ENCODE data around the gene PDXDC1.
A peak's percentile ranks its signal among the peaks of the same experiment; 100 is the strongest.
"Not testable (repeated sequence)": the region's sequence is repeated elsewhere in the genome, so short reads cannot be mapped to it uniquely, and the experiment has no call there.

Gene PDXDC1

DNA sequence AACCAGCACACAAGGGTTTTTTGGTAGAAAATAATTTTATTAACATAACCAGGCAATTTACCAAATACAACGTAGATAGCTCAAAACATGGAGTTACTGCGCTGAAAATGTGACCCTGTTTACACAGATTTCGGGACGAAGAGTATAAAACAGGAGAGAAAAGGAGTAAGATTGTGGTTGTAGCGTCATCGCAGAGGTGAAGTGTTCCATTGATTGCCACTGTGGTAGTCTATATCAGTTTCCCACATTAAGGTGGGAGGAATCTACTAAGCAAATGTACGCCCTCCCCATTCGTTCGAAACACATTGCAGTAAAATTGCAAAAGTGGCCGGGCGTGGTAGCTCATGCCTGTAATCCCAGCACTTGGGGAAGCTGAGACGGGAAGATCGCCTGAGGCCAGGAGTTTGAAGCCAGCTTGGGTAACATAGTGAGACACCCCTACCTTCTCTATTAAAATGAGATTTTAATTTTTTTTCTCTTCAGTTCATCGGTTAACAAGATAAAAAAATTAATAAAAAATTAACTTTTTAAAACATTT is 972 bp upstream of the PDXDC1 start:
- not testable (repeated sequence) for H3K36me3 ChIP-seq (ENCODE audit: control insufficient read depth in 2 of 2, insufficient read depth in 2 of 2, low read length in 2 of 2); H3K9me3 ChIP-seq (ENCODE audit: control insufficient read depth in 2 of 2, low read length in 2 of 2); H3K27ac ChIP-seq (ENCODE audit: low read depth in 2 of 2, low read length in 2 of 2); H3K27me3 ChIP-seq (ENCODE audit: control insufficient read depth in 2 of 2, insufficient read depth in 2 of 2, low read length in 2 of 2)
- H3K4me1 ChIP-seq (ENCODE audit: control insufficient read depth in 2 of 2, insufficient read depth in 2 of 2, low read length in 2 of 2), result peaks cover 16 to 18% of the 10 kb centered on the region in 2 donors
- H3K9ac ChIP-seq (ENCODE audit: low read depth in 1 of 2, low read length in 2 of 2), result peak overlapping the region; percentile 88 to 96
- H3K4me3 ChIP-seq (ENCODE audit: low read length in 2 of 2), result peak overlapping the region; percentile 77 to 99

- peak overlapping the region; percentile 88 to 96 for H3K9ac ChIP-seq (ENCODE audit: low read depth in 1 of 2, low read length in 2 of 2)
- H3K9me3 ChIP-seq (ENCODE audit: control insufficient read depth in 2 of 2, low read length in 2 of 2); H3K36me3 ChIP-seq (ENCODE audit: control insufficient read depth in 2 of 2, insufficient read depth in 2 of 2, low read length in 2 of 2); H3K27me3 ChIP-seq (ENCODE audit: control insufficient read depth in 2 of 2, insufficient read depth in 2 of 2, low read length in 2 of 2): not testable (repeated sequence)
- peaks cover 21 to 22% of the 10 kb centered on the region in 2 donors for H3K4me1 ChIP-seq (ENCODE audit: control insufficient read depth in 2 of 2, insufficient read depth in 2 of 2, low read length in 2 of 2)
- peak overlapping the region; percentile 77 to 99 for H3K4me3 ChIP-seq (ENCODE audit: low read length in 2 of 2)
- H3K27ac ChIP-seq (ENCODE audit: low read depth in 2 of 2, low read length in 2 of 2), result peak overlapping the region; percentile 97 to 98
Measured at GRCh38 chr16:14974331-14974655, 533 bp upstream of the PDXDC1 start.

GRCh38 chr16:14975418-14976194 is 780 bp downstream of the PDXDC1 start:
- H3K4me1 ChIP-seq (ENCODE audit: control insufficient read depth in 2 of 2, insufficient read depth in 2 of 2, low read length in 2 of 2), result peaks cover 21 to 26% of the 10 kb centered on the region in 2 donors
- not testable (repeated sequence) for H3K9me3 ChIP-seq (ENCODE audit: control insufficient read depth in 2 of 2, low read length in 2 of 2); H3K27me3 ChIP-seq (ENCODE audit: control insufficient read depth in 2 of 2, insufficient read depth in 2 of 2, low read length in 2 of 2); H3K36me3 ChIP-seq (ENCODE audit: control insufficient read depth in 2 of 2, insufficient read depth in 2 of 2, low read length in 2 of 2)
- peak overlapping the region; percentile 88 to 96 for H3K9ac ChIP-seq (ENCODE audit: low read depth in 1 of 2, low read length in 2 of 2)
- H3K27ac ChIP-seq (ENCODE audit: low read depth in 2 of 2, low read length in 2 of 2), result peak overlapping the region; percentile 97 to 98
- H3K4me3 ChIP-seq (ENCODE audit: low read length in 2 of 2), result peak overlapping the region; percentile 77 to 99

DNA sequence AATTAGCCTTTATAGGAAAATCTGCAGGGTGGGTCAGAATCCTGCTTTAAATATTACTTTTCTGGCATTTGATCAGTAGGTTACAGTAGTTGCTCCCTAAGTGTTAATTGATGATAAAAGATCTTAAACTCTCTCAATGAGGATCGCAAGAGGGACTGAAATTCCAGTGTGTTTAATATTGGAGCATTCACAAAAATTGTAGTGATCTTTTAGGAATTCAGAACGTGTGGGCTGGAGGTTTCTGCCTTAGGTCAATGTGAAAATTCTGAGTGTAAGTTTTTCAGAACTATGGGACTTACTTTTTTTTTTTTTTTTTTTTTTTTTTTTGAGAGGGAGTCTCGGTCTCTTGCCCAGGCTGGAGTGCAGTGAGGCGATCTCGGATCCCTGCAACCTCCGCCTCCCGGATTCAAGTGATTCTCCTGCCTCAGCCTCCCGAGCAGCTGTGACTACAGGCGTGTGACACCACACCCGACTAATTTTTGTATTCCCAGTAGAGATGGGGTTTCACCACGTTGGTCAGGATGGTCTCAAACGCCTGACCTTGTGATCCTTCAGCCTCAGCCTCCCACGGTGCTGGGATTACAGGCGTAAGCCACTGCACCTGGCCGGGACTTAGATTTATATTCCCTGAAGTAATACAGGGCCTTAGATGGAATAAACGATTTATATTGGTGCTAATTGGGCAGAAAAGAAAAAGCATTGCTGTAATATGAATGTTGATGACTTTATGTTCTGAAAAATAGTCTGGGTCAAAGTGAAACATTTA is 2.3 kb downstream of the PDXDC1 start:
- H3K36me3 ChIP-seq (ENCODE audit: control insufficient read depth in 2 of 2, insufficient read depth in 2 of 2, low read length in 2 of 2); H3K27me3 ChIP-seq (ENCODE audit: control insufficient read depth in 2 of 2, insufficient read depth in 2 of 2, low read length in 2 of 2); H3K9me3 ChIP-seq (ENCODE audit: control insufficient read depth in 2 of 2, low read length in 2 of 2); H3K27ac ChIP-seq (ENCODE audit: low read depth in 2 of 2, low read length in 2 of 2): not testable (repeated sequence)
- Histone ChIP-seq H3K4me1 (ENCODE audit: control insufficient read depth in 2 of 2, insufficient read depth in 2 of 2, low read length in 2 of 2) (peaks cover 30 to 38% of the 10 kb centered on the region in 2 donors), H3K4me3 (ENCODE audit: low read length in 2 of 2) (peak overlapping the region; percentile 77 to 99), H3K9ac (ENCODE audit: low read depth in 1 of 2, low read length in 2 of 2) (peak overlapping the region in 1 of 2 donors; percentile 96)

DNA sequence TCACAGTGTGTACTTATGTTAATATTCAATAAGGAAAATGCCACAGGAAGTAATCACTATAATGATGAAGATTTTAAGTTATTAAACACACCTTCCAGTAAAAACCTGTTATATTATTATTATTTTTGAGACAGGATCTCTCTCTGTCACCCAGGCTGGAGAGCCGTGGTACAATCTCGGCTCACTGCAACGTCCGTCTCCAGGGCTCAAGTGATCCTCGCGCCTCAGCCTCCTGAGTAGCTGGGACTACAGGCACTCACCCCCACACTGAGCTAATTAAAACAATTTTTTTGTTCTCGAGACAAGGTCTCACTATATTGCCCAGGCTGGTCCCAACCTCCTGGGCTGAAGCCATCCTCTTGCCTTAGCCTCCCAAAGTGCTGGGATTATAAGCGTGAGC is 3.5 kb downstream of the PDXDC1 start:
- not testable (repeated sequence) for H3K36me3 ChIP-seq (ENCODE audit: control insufficient read depth in 2 of 2, insufficient read depth in 2 of 2, low read length in 2 of 2); H3K9me3 ChIP-seq (ENCODE audit: control insufficient read depth in 2 of 2, low read length in 2 of 2); H3K4me3 ChIP-seq (ENCODE audit: low read length in 2 of 2); H3K27me3 ChIP-seq (ENCODE audit: control insufficient read depth in 2 of 2, insufficient read depth in 2 of 2, low read length in 2 of 2)
- Histone ChIP-seq H3K27ac (ENCODE audit: low read depth in 2 of 2, low read length in 2 of 2) (peak overlapping the region; percentile 74 to 77), H3K9ac (ENCODE audit: low read depth in 1 of 2, low read length in 2 of 2) (peak overlapping the region in 1 of 2 donors; percentile 34), H3K4me1 (ENCODE audit: control insufficient read depth in 2 of 2, insufficient read depth in 2 of 2, low read length in 2 of 2) (peaks cover 30 to 44% of the 10 kb centered on the region in 2 donors)

- H3K27me3 ChIP-seq (ENCODE audit: control insufficient read depth in 2 of 2, insufficient read depth in 2 of 2, low read length in 2 of 2); H3K9me3 ChIP-seq (ENCODE audit: control insufficient read depth in 2 of 2, low read length in 2 of 2); H3K36me3 ChIP-seq (ENCODE audit: control insufficient read depth in 2 of 2, insufficient read depth in 2 of 2, low read length in 2 of 2): not testable (repeated sequence)
- peaks cover 30 to 42% of the 10 kb centered on the region in 2 donors for H3K4me1 ChIP-seq (ENCODE audit: control insufficient read depth in 2 of 2, insufficient read depth in 2 of 2, low read length in 2 of 2)
- H3K4me3 ChIP-seq (ENCODE audit: low read length in 2 of 2), result peak overlapping the region in 1 of 2 donors; percentile 31
- peak overlapping the region; percentile 39 to 60 for H3K9ac ChIP-seq (ENCODE audit: low read depth in 1 of 2, low read length in 2 of 2)
- H3K27ac ChIP-seq (ENCODE audit: low read depth in 2 of 2, low read length in 2 of 2), result peak overlapping the region; percentile 74 to 77
Measured at GRCh38 chr16:14978908-14979307, 4.1 kb downstream of the PDXDC1 start.

DNA sequence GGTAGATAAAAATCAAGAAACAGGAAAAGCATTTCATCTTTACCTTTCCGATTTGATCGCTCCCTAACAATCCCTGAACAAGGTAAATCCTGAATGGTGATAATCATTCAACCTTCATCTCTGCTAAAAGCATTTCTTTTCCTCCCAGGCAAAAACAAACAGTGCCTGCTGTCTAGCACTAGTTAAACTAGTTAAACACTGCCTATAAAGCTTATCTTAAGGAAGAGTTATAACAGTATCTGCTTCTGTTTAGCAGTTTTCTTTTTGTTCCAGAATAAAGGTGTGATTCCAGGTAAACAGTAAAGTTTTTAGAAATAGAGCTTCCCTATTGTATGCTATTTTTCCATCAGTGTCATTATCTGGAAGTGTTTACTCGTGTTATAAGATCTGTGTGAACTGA is 6.4 kb downstream of the PDXDC1 start:
- H3K27ac ChIP-seq (ENCODE audit: low read depth in 2 of 2, low read length in 2 of 2), result peak overlapping the region; percentile 55 to 56
- peaks cover 24 to 39% of the 10 kb centered on the region in 2 donors for H3K4me1 ChIP-seq (ENCODE audit: control insufficient read depth in 2 of 2, insufficient read depth in 2 of 2, low read length in 2 of 2)
- H3K4me3 ChIP-seq (ENCODE audit: low read length in 2 of 2), result peak overlapping the region; percentile 17 to 57
- not testable (repeated sequence) for H3K9ac ChIP-seq (ENCODE audit: low read depth in 1 of 2, low read length in 2 of 2); H3K9me3 ChIP-seq (ENCODE audit: control insufficient read depth in 2 of 2, low read length in 2 of 2); H3K27me3 ChIP-seq (ENCODE audit: control insufficient read depth in 2 of 2, insufficient read depth in 2 of 2, low read length in 2 of 2); H3K36me3 ChIP-seq (ENCODE audit: control insufficient read depth in 2 of 2, insufficient read depth in 2 of 2, low read length in 2 of 2)

DNA sequence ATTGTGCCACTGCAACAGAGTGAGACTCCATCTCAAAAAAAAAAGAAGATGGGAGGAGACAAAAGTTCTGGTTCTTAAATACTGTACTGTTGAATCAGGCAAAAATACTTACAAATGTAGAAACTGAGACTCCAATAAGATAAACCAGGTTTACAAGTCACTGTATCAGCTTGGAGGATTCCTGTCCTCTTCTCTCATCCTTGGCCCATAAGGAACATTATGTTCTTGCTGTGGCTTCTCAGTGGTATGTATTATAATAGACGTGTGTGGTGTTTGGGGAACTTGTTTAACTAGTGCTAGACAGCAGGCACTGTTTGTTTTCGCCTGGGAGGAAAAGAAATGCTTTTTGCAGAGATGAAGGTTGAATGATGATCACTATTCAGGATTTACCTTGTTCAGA is 7.7 kb downstream of the PDXDC1 start:
- H3K36me3 ChIP-seq (ENCODE audit: control insufficient read depth in 2 of 2, insufficient read depth in 2 of 2, low read length in 2 of 2); H3K4me3 ChIP-seq (ENCODE audit: low read length in 2 of 2); H3K9ac ChIP-seq (ENCODE audit: low read depth in 1 of 2, low read length in 2 of 2); H3K9me3 ChIP-seq (ENCODE audit: control insufficient read depth in 2 of 2, low read length in 2 of 2); H3K27me3 ChIP-seq (ENCODE audit: control insufficient read depth in 2 of 2, insufficient read depth in 2 of 2, low read length in 2 of 2); H3K27ac ChIP-seq (ENCODE audit: low read depth in 2 of 2, low read length in 2 of 2): not testable (repeated sequence)
- peaks cover 16 to 32% of the 10 kb centered on the region in 2 donors for H3K4me1 ChIP-seq (ENCODE audit: control insufficient read depth in 2 of 2, insufficient read depth in 2 of 2, low read length in 2 of 2)

- not testable (repeated sequence) for H3K4me1 ChIP-seq (ENCODE audit: control insufficient read depth in 2 of 2, insufficient read depth in 2 of 2, low read length in 2 of 2); H3K4me3 ChIP-seq (ENCODE audit: low read length in 2 of 2); H3K9ac ChIP-seq (ENCODE audit: low read depth in 1 of 2, low read length in 2 of 2); H3K9me3 ChIP-seq (ENCODE audit: control insufficient read depth in 2 of 2, low read length in 2 of 2); H3K27me3 ChIP-seq (ENCODE audit: control insufficient read depth in 2 of 2, insufficient read depth in 2 of 2, low read length in 2 of 2); H3K27ac ChIP-seq (ENCODE audit: low read depth in 2 of 2, low read length in 2 of 2)
- H3K36me3 ChIP-seq (ENCODE audit: control insufficient read depth in 2 of 2, insufficient read depth in 2 of 2, low read length in 2 of 2), result peaks cover 8 to 11% of the 10 kb centered on the region in 2 donors
Measured at GRCh38 chr16:14988092-14988491, 13.3 kb downstream of the PDXDC1 start.

DNA sequence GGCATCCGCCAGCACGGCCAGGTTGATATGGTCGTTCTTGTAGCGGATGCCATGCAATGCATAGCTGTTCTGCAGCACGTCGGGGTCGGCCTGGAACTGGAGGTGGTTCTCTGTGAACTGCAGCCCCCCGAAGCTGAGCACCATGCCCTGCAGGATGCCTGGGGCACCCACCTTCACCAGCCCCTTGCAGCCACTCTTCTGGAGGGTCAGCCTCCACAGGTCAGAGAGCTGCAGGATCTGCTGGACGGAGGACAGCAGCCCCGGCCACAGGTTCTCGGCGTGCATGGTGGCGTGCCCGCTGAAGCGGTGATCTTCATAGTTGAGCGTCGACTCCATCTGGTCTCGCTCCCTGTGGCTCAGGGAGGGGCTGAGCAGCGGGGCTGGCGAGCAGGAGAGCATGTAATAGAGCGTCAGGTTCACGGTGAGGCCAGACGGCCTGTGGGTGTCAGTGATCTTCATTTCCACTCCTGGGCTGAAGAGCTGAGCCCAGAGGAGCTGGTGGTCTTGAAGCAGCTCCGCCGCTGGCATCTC is 13.9 kb downstream of the PDXDC1 start:
- H3K27ac ChIP-seq (ENCODE audit: low read depth in 2 of 2, low read length in 2 of 2); H3K4me1 ChIP-seq (ENCODE audit: control insufficient read depth in 2 of 2, insufficient read depth in 2 of 2, low read length in 2 of 2); H3K4me3 ChIP-seq (ENCODE audit: low read length in 2 of 2); H3K9me3 ChIP-seq (ENCODE audit: control insufficient read depth in 2 of 2, low read length in 2 of 2); H3K27me3 ChIP-seq (ENCODE audit: control insufficient read depth in 2 of 2, insufficient read depth in 2 of 2, low read length in 2 of 2); H3K9ac ChIP-seq (ENCODE audit: low read depth in 1 of 2, low read length in 2 of 2): not testable (repeated sequence)
- H3K36me3 ChIP-seq (ENCODE audit: control insufficient read depth in 2 of 2, insufficient read depth in 2 of 2, low read length in 2 of 2), result peaks cover 8 to 11% of the 10 kb centered on the region in 2 donors
